Measurements from ENCODE around the gene C7orf57. TPM values are rescaled to one million over a fixed set of nuclear protein-coding genes. Genes with fewer than 3 reads are reported as not detected.

Gene C7orf57
- total RNA-seq, 1 experiment from 2014 or later: 0.15 TPM

DNA sequence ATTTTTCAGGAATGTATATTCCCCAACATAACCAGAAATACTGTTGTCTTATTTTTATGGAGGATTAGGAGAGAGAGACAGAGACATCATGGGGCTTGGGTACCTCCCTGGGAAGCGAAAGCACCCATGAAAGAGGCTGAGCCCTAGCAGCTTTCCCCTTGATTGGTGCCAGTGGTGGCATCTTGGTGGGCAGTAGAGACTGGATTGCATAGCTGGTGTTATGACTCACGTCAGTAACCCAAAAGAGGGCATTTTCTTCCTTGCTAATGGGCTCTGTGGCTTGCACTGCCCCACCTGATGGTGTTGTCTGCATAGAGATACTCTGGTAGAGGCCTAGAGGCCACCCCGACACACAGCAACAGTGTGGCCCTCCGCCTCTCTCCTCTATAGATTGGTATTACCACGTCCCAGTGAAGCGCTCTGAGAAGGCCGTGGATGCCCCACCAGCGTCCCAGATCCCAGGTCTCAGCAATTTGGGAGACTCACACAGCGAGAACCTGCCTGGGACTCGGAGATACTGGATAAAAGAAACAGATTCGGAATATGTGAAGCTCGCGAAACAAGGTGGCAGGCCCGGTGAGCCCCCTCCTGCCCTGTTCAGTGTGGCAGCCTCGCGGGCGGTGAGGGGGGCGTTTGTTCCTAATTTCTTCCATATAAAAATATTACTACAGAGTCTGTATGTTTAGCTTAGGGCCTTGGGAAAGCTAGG is 5.8 kb downstream of the C7orf57 start:
- no peak overlapping the region for H3K4me2 ChIP-seq (ENCODE audit: low read length)
- CTCF ChIA-PET: no interaction called here
- H3K4me1 ChIP-seq (ENCODE audit: control insufficient read depth in 1 of 2, insufficient read depth in 2 of 2, low read length in 2 of 2): peaks cover 0 to 8% of the 10 kb centered on the region in 2 experiments; a peak in 1 of 4 replicates
- DNase-seq (ENCODE audit: low read depth, low spot score) (no peak), ATAC-seq (no peak)
- TF ChIP-seq POLR2AphosphoS5 (IDR thresholded peaks at IDR 0.05; ENCODE audit: low read depth, low read length) (no peak), POLR2A (IDR thresholded peaks at IDR 0.05; ENCODE audit: borderline replicate concordance, extremely low read depth, insufficient read depth, insufficient read length) (no peak), YY1 (IDR thresholded peaks at IDR 0.05; ENCODE audit: extremely low read depth, insufficient replicate concordance, low read depth, low read length) (no peak), ZNF274 (IDR thresholded peaks at IDR 0.05; ENCODE audit: low read depth, low read length) (no peak), EGR1 (IDR thresholded peaks at IDR 0.05; ENCODE audit: low read depth) (no peak), ZFX (IDR thresholded peaks at IDR 0.05) (no peak), ELF1 (IDR thresholded peaks at IDR 0.05; ENCODE audit: borderline replicate concordance, low read depth) (no peak), FOSL1 (IDR thresholded peaks at IDR 0.05; ENCODE audit: low read depth) (no peak), EZH2phosphoT487 (IDR thresholded peaks at IDR 0.05; ENCODE audit: borderline replicate concordance) (no peak), EZH2 (IDR thresholded peaks at IDR 0.05) (no peak), CBX3 (IDR thresholded peaks at IDR 0.05; ENCODE audit: low read depth) (no peak), JUND (IDR thresholded peaks at IDR 0.05) (no peak), SIN3A (IDR thresholded peaks at IDR 0.05; ENCODE audit: low read depth) (no peak), CEBPB (IDR thresholded peaks at IDR 0.05; ENCODE audit: low read depth) (no peak)
- TF ChIP-seq, protein P1, sequence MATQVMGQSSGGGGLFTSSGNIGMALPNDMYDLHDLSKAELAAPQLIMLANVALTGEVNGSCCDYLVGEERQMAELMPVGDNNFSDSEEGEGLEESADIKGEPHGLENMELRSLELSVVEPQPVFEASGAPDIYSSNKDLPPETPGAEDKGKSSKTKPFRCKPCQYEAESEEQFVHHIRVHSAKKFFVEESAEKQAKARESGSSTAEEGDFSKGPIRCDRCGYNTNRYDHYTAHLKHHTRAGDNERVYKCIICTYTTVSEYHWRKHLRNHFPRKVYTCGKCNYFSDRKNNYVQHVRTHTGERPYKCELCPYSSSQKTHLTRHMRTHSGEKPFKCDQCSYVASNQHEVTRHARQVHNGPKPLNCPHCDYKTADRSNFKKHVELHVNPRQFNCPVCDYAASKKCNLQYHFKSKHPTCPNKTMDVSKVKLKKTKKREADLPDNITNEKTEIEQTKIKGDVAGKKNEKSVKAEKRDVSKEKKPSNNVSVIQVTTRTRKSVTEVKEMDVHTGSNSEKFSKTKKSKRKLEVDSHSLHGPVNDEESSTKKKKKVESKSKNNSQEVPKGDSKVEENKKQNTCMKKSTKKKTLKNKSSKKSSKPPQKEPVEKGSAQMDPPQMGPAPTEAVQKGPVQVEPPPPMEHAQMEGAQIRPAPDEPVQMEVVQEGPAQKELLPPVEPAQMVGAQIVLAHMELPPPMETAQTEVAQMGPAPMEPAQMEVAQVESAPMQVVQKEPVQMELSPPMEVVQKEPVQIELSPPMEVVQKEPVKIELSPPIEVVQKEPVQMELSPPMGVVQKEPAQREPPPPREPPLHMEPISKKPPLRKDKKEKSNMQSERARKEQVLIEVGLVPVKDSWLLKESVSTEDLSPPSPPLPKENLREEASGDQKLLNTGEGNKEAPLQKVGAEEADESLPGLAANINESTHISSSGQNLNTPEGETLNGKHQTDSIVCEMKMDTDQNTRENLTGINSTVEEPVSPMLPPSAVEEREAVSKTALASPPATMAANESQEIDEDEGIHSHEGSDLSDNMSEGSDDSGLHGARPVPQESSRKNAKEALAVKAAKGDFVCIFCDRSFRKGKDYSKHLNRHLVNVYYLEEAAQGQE (IDR thresholded peaks at IDR 0.05; ENCODE audit: low read depth): no peak
- TF ChIP-seq, protein P2, sequence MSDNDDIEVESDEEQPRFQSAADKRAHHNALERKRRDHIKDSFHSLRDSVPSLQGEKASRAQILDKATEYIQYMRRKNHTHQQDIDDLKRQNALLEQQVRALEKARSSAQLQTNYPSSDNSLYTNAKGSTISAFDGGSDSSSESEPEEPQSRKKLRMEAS (IDR thresholded peaks at IDR 0.05): no peak
- TF ChIP-seq, protein P3, sequence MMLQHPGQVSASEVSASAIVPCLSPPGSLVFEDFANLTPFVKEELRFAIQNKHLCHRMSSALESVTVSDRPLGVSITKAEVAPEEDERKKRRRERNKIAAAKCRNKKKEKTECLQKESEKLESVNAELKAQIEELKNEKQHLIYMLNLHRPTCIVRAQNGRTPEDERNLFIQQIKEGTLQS (IDR thresholded peaks at IDR 0.05): no peak
- TF ChIP-seq, protein P4, sequence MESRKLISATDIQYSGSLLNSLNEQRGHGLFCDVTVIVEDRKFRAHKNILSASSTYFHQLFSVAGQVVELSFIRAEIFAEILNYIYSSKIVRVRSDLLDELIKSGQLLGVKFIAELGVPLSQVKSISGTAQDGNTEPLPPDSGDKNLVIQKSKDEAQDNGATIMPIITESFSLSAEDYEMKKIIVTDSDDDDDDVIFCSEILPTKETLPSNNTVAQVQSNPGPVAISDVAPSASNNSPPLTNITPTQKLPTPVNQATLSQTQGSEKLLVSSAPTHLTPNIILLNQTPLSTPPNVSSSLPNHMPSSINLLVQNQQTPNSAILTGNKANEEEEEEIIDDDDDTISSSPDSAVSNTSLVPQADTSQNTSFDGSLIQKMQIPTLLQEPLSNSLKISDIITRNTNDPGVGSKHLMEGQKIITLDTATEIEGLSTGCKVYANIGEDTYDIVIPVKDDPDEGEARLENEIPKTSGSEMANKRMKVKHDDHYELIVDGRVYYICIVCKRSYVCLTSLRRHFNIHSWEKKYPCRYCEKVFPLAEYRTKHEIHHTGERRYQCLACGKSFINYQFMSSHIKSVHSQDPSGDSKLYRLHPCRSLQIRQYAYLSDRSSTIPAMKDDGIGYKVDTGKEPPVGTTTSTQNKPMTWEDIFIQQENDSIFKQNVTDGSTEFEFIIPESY (IDR thresholded peaks at IDR 0.05; ENCODE audit: extremely low read depth, insufficient replicate concordance, low read length): no peak
- TF ChIP-seq, protein P5, sequence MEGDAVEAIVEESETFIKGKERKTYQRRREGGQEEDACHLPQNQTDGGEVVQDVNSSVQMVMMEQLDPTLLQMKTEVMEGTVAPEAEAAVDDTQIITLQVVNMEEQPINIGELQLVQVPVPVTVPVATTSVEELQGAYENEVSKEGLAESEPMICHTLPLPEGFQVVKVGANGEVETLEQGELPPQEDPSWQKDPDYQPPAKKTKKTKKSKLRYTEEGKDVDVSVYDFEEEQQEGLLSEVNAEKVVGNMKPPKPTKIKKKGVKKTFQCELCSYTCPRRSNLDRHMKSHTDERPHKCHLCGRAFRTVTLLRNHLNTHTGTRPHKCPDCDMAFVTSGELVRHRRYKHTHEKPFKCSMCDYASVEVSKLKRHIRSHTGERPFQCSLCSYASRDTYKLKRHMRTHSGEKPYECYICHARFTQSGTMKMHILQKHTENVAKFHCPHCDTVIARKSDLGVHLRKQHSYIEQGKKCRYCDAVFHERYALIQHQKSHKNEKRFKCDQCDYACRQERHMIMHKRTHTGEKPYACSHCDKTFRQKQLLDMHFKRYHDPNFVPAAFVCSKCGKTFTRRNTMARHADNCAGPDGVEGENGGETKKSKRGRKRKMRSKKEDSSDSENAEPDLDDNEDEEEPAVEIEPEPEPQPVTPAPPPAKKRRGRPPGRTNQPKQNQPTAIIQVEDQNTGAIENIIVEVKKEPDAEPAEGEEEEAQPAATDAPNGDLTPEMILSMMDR (IDR thresholded peaks at IDR 0.05 in 2 of 3, conservative IDR thresholded peaks at IDR 0.05 in 1 of 3; ENCODE audit: borderline replicate concordance in 1 of 3, insufficient read depth in 1 of 3, low read depth in 2 of 3, low read length in 2 of 3): no peak
- H2AFZ ChIP-seq (ENCODE audit: low read depth, low read length, poor library complexity, severe bottlenecking): no peak overlapping the region
- no peaks in the 10 kb centered on the region for H3K9me2 ChIP-seq (ENCODE audit: insufficient read depth)
- POLR2A ChIA-PET: no interaction called here
- RAD21 ChIA-PET (ENCODE audit: low non-redundant PET in 1 of 2, low total read pairs in 2 of 2, uncharacterized antibody in 2 of 2, unreplicated experiment in 2 of 2): no interaction called here
- no peak overlapping the region for H3K9ac ChIP-seq (ENCODE audit: low read length)
- no peaks in the 10 kb centered on the region for H3K79me2 ChIP-seq (ENCODE audit: insufficient read depth, low read length)
- no TSS peak for BruUV-seq (replicated peaks)
- no peak overlapping the region for H3K27ac ChIP-seq (ENCODE audit: low read depth, low read length)
- no peaks in the 10 kb centered on the region for H4K20me1 ChIP-seq (ENCODE audit: insufficient read depth)
- no peaks in the 10 kb centered on the region for H3K36me3 ChIP-seq (ENCODE audit: control insufficient read depth in 1 of 2, insufficient read depth in 2 of 2, low read length in 2 of 2)
- H3K9me3 ChIP-seq (ENCODE audit: control insufficient read depth in 1 of 2, insufficient read depth in 1 of 2, low read depth in 1 of 2, low read length in 2 of 2): no peaks in the 10 kb centered on the region
- H3K4me3 ChIP-seq (replicated peaks in 1 of 2; ENCODE audit: low read depth in 1 of 2, low read length in 2 of 2): no peak overlapping the region
- intact Hi-C loops (cut with micrococcal nuclease): no loop called here
- H3K27me3 ChIP-seq (ENCODE audit: insufficient read depth, low read length): no peaks in the 10 kb centered on the region

Data from HCT116 (cell line).